ENCODE measurements around the gene SLC35F6.

GRCh38 chr2:26809211-26809610 is 45.1 kb downstream of the SLC35F6 start:
- TF ChIP-seq CTCF (conservative IDR thresholded peaks at IDR 0.05; ENCODE audit: low read depth, low read length) (no peak), EZH2 (IDR thresholded peaks at IDR 0.05; ENCODE audit: low read length, unreplicated experiment) (no peak)
